GM18861 (cell line): ENCODE results near the gene CACFD1.

Experiments used
- ATAC-seq: cut with Tn5 transposase; IDR thresholded peaks from one replicate; pipeline ENCODE4 v1.9.1; 2021; ENCODE audit not compliant: unreplicated experiment

Gene CACFD1

DNA sequence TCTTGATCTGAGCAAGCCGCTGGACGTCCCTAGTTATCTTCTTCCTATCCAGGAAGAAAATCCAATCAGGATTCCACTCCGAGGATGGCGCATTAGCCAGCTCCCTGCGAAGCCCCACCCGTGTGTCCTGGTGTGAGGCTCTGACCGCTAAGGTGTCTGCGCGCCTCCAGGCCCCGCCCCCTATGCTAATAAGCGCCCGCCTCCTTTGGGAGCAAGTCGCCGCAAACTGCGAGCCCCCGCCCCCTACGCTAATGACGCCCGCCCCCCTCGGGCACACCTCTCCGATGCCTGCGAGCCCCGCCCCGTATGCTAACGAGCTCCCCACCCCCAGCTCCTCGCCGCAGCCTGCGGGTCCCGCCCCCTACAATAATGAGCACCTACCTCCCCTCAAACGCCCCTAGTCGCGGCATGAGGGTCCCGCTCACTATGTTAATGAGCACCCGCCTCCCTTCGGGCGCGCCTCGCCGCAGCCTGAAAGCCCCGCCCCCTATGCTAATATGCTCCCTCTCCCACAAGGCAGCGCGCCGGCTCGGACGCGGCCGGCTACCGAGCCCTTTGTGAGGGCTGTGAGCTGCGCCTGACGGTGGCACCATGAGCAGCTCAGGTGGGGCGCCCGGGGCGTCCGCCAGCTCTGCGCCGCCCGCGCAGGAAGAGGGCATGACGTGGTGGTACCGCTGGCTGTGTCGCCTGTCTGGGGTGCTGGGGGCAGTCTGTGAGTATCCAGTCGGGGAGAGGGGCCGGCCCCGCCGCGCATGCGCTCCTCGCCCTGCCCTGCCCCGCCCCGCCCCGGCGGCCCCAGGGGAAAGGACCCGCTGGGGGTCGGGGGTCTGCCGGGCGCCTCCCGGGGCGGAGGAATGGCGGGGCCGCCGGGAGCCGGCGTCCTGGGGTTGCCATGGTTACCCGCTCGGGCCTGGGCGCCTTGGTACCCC lies at the start of gene CACFD1:
Gene CACFD1 (plus strand): TSS at position 503 of the 929 bp plus-strand sequence. CDS start 89 bp downstream, at position 592.
- ATAC-seq = peak; percentile 54

DNA sequence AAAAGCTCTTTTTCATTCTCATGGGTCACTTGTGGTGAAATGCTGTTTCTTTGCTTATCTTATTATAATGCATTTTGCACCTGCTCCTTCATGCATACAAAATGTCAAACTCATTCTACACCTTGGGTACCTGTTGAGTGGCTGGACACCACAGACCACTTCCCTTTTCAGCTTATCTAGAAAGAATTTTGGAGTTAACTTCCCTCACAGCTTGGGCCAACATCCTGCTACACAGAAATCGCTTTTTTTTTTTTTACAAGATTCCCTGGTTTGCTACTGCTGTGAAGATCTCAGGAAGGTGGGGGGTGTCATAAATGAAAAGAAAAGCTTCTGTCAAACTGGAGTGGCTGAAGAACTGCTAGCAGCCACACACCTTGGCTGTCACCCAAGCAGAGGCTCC lies 44.6 kb upstream of the CACFD1 start:
- no peak for ATAC-seq

DNA sequence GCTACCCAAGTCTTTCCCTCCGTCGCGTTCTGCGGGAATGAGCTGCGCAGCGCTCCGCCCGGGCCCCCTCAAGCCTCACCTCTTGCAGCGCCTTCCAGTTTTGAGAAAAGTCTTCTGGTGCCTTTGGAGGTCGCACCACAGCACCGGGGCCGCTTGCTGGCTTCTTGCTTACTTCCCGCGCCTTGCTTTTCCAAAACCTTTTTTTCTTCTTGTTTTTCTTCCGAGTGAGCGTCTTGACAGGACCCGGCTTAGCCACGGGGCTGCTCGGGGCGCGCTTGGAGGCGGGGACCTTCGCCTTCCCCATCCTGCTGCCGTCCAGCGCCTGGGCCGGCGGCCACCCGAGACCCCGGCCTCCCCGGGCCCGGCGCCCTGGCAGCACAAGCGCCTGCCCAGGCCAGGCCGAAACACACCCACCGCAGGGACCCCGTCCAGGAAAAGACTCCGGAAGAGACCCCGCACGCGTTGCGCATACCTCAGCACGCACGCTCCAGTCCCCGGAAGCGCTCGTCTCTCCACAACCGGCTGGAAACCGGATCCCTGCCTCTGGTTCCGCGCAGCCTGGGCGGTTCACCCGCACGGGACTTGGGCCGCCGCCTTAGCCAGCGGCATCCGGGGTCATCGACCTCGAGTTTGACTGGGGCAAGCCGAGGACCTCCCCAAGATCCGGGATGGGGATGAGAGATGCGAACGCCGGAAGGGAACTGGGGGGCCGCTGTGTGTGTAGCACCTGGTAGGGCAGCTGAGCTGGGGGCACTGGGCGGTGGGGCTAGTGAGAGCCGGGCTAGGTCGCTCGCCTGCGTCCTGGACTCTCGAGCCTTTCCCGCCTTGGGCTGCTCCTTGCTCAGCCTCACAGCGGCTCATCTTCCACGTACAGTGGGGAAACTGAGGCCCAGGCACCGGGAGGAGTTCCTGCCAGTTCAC lies 42.0 kb upstream of the CACFD1 start, which contains the start of gene REXO4:
Gene REXO4 (minus strand): TSS at position 470 of the 921 bp plus-strand sequence. CDS start 166 bp downstream, at position 304.
- peak; percentile 63 for ATAC-seq

DNA sequence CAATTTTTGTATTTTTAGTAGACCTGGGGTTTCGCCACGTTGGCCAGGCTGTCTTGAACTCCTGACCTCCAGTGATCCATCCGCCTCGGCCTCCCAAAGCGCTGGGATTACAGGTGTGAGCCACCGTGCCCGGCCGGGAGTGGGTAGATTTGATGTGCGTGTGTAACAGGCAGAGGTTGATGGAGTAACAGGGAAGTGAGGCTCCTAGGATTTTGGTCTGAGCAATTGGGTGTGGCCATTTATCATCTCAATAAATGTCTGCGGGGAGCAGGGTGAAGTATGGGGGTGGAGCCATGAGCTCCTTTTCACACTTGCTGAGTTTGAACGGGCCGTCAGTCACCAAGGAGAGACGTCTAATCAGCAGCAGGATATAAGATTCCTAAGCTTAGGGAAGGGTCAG lies 40.8 kb upstream of the CACFD1 start:
- ATAC-seq = no peak

DNA sequence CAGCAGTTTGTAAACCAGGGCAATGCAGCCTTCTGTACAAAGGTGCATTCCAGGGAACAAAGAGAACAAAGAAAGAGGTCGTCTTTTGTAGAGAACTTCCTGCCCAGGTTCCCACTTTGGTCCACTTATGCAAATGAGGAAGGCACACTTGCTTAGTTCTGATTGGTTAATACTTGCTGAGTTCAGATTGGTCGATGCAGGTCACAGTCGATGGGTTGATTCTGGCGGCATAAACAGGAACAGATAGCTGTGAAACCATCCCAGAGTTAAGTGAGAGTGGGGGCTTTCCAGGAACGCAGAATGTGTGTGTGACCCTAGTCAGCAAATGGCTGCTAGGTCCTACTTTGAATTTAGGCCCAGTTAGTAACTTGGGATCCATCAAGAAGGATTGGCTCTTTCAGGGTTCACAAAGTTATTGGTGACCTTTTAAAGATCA lies 39.4 kb upstream of the CACFD1 start:
- ATAC-seq = no peak

DNA sequence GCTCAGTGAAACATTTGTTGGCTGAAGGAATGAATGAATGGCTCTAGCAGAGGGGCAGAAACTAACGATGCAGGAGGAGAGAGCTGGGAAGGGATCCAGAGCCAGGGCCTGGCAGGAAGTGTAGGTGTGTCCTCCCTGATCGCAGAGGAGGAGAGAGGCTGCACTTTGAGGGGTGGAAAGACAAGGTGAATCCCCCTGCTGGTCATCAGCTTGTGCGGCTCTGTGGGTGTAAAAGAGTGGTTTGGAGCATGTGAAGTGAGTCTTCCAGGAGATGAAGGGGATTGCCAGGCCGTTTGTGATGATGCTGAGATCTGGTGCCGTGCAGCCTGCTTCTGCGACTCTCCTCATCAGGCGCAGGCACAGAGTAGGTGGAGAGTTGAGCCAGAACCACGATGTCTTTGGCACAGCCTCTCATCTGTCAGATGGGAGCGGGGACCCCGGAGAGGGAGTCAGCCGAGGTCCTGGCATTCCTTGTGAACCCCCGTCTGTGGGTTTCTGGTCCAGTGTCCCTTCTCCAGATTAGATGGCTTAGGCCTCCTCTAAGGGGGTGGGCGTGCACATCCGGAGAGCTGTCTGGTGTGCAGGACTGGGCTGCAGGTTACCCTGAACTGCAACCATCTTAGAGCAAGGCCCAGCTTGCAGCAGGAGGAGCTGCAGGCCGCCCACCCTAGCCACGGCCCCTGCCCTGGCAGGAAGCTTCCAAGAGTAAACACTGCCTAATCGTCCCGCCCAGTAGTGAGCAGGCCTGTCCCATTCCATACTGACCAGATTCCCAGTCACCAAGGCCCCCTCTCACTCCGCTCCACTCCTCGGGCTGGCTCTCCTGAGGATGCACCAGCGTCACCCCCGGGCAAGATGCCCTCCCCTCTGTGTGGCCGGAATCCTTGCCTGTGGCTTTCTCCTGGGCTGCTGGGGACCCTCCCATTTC lies 37.9 kb upstream of the CACFD1 start, which contains the start of gene ADAMTS13:
Gene ADAMTS13 (plus strand): TSS at position 753 of the 928 bp plus-strand sequence. CDS start 77 bp downstream, at position 830.
- ATAC-seq = no peak

DNA sequence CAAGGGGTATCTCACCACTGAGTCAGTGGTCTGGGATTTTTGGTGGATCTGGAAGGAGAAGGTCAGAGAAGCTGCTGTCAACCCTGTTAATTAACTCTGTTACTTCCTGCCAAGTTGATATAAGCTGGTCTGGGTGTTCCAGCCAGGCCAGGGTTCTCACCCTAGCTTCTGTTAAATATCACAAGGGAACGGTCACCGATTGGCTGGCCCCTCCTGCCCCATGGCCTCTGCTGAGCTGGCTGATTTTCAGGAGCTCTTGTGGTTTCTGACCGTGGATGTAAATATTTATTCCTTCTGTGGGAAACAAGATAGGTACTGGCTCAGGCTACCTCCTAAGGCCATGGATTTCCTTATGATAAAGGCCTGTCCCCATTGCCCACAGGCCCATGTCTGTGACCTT lies 36.6 kb upstream of the CACFD1 start:
- no peak for ATAC-seq

DNA sequence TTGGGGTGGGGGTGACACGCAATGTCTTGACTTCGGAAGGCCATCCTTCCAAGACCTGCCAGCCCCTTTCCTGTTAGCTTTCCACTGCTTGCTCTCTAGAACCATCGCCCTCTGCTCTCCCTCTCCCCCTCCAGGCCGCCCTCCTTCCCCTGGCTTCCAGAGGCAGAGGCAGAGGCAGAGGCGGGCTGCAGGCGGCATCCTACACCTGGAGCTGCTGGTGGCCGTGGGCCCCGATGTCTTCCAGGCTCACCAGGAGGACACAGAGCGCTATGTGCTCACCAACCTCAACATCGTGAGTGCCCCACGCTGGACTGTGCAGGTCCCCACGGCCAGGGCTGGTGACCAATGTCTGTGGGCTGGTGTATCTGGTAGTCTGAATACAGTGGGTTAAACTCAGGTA lies 35.6 kb upstream of the CACFD1 start:
- ATAC-seq = no peak

DNA sequence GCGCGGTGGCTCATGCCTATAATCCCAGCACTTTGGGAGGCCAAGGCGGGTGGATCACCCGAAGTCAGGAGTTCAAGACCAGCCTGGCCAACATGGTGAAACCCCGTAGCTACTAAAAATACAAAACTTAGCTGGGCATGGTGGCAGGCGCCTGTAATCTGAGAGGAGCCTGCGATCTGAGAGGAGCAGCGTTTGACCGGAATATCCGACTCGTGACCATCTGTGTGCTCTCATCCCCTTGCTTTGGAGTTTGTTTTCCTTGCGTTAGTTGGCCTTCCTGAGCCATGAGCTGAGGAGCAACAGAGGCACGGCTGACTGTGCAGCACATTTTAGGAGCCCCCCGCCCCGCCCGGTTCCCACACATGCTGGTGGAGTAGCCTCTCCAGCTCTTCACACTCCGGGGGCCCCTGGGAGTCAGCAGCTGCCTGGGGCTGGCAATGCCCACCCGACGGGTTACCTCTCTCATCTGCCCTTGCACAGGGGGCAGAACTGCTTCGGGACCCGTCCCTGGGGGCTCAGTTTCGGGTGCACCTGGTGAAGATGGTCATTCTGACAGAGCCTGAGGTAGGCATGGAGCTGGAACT lies 34.6 kb upstream of the CACFD1 start:
- no peak for ATAC-seq

DNA sequence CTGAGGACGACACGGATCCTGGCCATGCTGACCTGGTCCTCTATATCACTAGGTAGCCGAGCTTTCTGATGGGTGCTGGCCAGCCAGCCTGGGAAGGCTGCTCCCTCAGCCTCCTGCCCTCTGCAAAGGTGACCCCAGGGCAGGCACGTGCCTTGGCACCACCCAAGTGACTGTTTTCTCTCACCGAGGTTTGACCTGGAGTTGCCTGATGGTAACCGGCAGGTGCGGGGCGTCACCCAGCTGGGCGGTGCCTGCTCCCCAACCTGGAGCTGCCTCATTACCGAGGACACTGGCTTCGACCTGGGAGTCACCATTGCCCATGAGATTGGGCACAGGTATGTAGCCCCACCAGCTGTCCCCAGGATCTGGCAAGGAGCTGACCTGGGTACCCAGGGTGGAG lies 33.8 kb upstream of the CACFD1 start:
- no peak for ATAC-seq

DNA sequence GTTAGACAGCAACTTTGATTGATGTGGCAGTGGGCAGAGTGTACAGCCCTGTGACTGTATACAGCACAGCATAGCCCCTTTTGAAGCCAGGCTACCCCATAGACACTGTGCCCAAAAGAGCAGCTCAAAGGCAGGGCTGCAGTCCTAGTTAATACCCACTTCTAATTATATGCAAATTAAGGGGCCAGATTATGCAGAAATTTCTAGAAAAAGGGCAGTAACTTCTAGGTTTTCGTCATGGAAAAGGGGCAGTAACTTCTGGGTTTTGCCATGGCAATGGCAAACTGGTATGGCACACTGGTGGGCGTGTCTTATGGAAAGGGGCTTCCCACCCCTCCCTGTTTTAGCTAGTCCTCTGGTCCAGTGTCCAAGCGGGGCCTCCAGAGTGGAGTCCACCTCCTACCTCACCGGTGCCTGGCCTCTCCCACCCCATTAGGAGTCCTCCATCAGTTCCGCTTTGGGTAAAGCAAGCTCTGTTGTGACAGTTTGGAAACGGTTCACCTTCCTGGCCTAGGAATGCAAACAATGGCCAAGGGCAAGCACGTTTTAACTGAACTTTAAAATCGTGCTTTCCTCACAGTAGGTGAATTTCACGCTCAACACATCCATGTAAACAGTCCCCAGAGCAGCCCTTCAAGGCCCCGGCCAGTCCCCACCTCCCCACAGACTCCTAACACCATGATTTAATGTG lies 32.0 kb upstream of the CACFD1 start:
- ATAC-seq = no peak

DNA sequence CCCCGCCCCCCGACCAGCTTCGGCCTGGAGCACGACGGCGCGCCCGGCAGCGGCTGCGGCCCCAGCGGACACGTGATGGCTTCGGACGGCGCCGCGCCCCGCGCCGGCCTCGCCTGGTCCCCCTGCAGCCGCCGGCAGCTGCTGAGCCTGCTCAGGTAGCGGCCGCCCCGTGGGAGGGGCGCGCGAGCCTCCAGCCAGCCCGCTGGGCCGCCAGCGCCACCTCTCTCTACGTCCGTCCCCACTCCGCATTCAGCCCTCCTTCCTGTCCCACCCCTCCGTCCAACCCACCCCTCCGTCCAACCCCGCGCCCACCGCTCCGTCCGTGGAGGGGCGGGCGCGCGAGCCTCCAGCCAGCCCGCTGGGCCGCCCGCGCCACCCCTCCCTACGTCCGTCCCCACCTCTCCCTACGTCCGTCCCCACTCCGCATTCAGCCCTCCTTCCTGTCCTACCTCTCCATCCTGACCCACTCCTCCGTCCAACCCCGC lies 31.1 kb upstream of the CACFD1 start:
- ATAC-seq = no peak

DNA sequence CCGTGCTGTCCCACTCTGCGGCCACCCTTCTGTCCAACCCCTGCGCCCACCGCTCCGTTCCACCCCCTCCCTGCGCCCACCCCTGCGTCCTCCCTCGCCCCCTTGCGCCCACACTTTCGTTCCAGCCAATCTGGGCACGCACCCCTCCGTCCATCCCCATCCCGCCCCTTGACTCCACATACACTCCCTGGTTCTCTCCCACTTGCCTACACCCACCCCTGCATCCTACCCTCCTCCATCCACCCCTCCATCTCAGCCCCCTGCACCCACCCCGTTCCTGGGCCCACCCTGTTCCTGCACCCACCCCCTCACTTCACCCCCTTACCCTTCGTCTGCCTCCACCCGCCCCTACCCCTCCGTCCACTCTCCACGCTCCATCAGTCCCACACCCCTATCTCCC lies 30.6 kb upstream of the CACFD1 start:
- ATAC-seq = no peak

DNA sequence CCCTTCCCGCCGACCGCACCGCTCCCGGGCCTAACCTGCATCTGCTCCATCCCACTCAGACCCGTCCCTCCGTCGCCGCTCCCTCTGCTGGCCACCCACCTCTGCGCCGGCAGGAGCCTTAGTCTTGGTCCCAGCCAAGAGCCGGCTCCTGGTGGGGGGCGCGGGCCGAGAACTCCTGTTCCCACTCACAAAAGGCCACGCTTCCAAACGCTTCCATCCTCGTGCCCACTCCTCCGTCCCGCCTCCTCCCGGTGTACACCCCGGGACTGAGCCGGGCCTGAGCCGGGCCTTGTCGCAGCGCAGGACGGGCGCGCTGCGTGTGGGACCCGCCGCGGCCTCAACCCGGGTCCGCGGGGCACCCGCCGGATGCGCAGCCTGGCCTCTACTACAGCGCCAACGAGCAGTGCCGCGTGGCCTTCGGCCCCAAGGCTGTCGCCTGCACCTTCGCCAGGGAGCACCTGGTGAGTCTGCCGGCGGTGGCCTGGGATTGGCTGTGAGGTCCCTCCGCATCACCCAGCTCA lies 30.1 kb upstream of the CACFD1 start:
- ATAC-seq = no peak

DNA sequence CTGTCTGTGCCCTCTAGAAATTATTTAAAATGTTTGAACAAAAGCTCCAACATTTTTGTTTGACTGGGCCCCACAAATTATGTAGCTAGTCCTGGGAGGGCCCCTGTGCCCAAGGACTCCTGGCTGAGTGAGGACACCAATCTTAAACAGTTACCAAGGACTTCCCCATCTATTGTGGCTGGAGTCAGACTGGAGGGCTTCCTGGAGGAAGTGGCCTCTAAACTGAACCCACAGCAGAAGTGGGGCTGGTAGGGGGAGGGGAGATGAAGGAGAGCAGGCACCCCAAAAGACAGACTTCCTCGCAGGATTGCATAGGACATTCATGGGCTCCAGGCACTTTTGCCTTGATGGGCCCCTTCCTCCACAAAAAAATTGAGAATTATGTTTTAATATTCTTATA lies 29.5 kb upstream of the CACFD1 start:
- no peak for ATAC-seq

DNA sequence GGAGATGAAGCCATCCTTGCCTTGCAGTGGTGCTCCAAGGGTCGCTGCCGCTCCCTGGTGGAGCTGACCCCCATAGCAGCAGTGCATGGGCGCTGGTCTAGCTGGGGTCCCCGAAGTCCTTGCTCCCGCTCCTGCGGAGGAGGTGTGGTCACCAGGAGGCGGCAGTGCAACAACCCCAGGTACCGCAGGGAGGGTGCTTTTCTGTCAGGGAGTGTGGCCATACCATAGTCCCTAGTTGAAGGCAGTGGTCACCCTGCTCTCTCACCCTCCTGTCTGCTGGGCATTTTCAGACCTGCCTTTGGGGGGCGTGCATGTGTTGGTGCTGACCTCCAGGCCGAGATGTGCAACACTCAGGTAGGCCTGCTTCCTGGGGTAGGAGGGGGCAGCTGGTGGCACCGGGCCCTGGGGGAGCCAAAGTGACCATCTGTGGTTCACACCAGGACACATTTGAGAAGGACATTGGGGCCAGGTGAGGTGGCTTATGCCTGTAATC lies 26.4 kb upstream of the CACFD1 start:
- ATAC-seq = no peak

DNA sequence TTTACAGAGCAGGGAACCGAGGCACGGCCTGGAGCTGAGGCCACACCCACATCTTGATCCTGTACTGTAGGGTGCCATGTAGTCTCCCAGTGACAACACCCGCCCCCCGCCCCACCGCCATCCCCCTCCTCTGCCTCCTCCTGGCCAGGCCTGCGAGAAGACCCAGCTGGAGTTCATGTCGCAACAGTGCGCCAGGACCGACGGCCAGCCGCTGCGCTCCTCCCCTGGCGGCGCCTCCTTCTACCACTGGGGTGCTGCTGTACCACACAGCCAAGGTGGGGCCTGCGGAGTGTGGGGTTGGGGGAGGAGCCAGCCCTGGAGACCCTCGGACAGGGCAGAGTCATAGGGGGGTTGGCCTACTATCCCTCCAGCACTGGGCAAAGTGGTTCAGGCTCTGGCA lies 23.1 kb upstream of the CACFD1 start:
- no peak for ATAC-seq

DNA sequence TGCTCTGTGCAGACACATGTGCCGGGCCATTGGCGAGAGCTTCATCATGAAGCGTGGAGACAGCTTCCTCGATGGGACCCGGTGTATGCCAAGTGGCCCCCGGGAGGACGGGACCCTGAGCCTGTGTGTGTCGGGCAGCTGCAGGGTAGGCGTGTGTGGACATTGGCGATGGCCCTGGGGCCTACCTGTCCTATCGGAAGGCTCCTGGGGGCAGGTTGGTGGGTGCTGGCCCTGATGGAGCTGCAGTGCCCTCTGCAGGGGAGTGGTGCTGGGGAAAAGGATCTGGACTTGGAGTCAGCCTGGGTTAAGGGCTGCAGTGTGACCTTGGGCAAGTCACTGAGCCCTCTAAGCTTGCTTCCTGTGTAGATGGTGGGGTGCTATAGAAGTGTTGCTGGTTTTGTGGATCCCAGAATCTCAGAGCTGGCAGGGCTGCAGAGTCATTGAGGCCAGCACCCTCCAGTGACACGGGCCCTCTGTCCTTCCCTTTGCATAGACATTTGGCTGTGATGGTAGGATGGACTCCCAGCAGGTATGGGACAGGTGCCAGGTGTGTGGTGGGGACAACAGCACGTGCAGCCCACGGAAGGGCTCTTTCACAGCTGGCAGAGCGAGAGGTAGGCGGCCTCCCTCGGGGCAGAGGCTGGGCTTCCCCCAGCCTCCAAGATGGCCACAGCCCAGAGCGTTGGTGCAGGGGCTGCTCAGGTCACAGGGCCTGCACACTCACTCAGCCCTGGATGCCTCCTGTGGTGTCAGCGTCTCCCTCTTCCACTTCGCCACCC lies 21.8 kb upstream of the CACFD1 start:
- ATAC-seq = no peak
